ENCODE data around the gene RCOR1.

The RCOR1 gene

DNA sequence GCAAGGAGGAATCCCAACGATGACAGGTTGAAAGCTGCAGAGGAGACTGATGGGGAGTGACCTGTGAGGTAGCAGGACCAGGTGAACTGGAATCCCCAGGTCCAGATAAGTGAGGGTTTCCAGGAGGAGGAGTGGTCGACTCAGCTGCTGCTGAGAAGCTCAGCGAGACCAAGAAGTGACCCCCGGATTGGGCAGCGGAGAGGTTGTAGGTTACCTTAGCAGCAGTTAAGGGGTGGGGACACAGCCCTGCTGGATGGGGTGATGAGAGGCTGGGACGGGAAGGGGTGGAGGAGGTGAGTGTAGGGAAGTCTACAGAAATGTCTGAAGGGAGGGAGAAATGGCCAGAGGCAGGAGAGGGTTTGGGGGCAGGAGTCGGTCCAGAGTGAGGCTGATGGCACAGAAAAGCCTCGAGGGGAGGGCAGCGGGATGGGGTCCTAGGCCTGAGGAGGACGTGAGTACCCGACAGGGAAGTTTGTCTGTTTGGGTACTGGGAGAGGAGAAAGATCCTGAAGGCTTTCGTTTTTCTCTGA lies 2.6 kb upstream of the RCOR1 start:
- Histone ChIP-seq H3K27me3 (ENCODE audit: control insufficient read depth, insufficient read depth, low read length) (no peaks in the 10 kb centered on the region), H3K4me1 (ENCODE audit: control insufficient read depth, insufficient read depth, low read length) (peaks cover 10% of the 10 kb centered on the region), H3K27ac (ENCODE audit: low read depth, low read length) (no peak overlapping the region), H3K4me3 (ENCODE audit: low read length) (no peak overlapping the region), H3K9ac (ENCODE audit: low read length) (no peak overlapping the region), H3K36me3 (ENCODE audit: control insufficient read depth, insufficient read depth, low read length) (no peaks in the 10 kb centered on the region)

DNA sequence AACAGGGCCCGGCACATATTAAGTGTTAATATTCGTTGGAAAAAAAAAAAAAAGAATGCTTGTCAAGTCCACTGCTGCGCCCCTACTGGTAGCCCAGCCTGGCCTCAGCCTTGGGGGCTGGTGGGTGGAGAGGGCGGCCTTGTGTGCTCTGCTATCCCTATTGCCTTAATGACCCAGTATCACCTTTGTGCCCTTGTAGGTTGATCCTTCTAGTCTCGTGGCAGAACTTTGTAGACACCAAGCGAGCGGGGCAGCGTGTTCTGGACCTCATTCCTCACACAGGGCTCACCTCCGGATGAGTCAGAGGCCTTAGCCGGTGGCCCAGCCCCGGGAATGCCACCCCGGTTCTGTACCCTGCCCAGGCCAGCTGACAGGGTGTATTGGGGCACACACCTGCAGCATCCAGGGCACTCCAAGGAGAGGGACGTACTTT lies 1.8 kb upstream of the RCOR1 start:
- H3K9ac ChIP-seq (ENCODE audit: low read length) = no peak overlapping the region
- no peaks in the 10 kb centered on the region for H3K27me3 ChIP-seq (ENCODE audit: control insufficient read depth, insufficient read depth, low read length)
- no peaks in the 10 kb centered on the region for H3K36me3 ChIP-seq (ENCODE audit: control insufficient read depth, insufficient read depth, low read length)
- no peak overlapping the region for H3K27ac ChIP-seq (ENCODE audit: low read depth, low read length)
- H3K4me3 ChIP-seq (ENCODE audit: low read length) = no peak overlapping the region
- peaks cover 10% of the 10 kb centered on the region for H3K4me1 ChIP-seq (ENCODE audit: control insufficient read depth, insufficient read depth, low read length)

DNA sequence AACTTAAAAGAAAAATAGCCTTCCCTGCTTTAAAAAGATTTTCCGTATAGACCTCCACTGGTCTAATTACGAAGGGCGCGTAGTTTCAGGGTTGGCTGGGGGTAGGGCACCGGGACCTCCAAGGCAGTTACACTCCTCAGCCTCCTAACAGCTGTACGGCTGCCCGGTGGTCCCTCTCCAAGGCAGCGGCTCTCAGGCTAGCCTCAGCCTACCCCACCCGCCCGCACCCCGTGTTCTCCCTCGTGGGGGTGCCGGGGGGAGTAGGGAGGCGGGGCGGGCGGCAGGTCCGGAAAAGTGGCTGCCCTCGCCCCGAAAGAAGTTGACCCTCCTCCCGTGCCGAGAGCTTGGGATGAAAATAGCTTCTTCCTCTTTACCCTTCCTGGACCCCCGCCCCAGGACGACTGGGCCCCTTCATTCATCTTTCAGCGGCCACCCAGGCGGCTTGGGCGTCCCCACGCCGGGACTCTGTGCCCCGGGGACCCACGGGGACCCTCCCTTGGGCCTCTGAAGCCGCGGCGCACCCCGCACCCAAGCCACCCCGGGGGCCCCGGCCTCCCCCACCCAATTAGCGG lies 991 bp upstream of the RCOR1 start:
- peak overlapping the region; percentile 49 for H3K9ac ChIP-seq (ENCODE audit: low read length)
- peak overlapping the region; percentile 78 for H3K4me3 ChIP-seq (ENCODE audit: low read length)
- no peaks in the 10 kb centered on the region for H3K36me3 ChIP-seq (ENCODE audit: control insufficient read depth, insufficient read depth, low read length)
- H3K4me1 ChIP-seq (ENCODE audit: control insufficient read depth, insufficient read depth, low read length) = peaks cover 10% of the 10 kb centered on the region
- no peaks in the 10 kb centered on the region for H3K27me3 ChIP-seq (ENCODE audit: control insufficient read depth, insufficient read depth, low read length)
- peak overlapping the region; percentile 97 for H3K27ac ChIP-seq (ENCODE audit: low read depth, low read length)

DNA sequence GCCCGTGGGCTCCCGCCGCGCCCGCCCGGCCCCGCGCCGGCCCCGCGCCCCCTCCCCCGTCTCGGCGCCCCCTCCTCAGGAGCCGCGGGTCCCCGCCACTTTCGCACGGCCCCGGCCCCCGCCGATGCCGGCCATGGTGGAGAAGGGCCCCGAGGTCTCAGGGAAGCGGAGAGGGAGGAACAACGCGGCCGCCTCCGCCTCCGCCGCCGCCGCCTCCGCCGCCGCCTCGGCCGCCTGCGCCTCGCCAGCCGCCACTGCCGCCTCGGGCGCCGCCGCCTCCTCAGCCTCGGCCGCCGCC lies 263 bp downstream of the RCOR1 start:
- no peaks in the 10 kb centered on the region for H3K27me3 ChIP-seq (ENCODE audit: control insufficient read depth, insufficient read depth, low read length)
- peaks cover 10% of the 10 kb centered on the region for H3K4me1 ChIP-seq (ENCODE audit: control insufficient read depth, insufficient read depth, low read length)
- H3K27ac ChIP-seq (ENCODE audit: low read depth, low read length) = peak overlapping the region; percentile 89
- H3K9ac ChIP-seq (ENCODE audit: low read length) = no peak overlapping the region
- peak overlapping the region; percentile 88 for H3K4me3 ChIP-seq (ENCODE audit: low read length)
- no peaks in the 10 kb centered on the region for H3K36me3 ChIP-seq (ENCODE audit: control insufficient read depth, insufficient read depth, low read length)

DNA sequence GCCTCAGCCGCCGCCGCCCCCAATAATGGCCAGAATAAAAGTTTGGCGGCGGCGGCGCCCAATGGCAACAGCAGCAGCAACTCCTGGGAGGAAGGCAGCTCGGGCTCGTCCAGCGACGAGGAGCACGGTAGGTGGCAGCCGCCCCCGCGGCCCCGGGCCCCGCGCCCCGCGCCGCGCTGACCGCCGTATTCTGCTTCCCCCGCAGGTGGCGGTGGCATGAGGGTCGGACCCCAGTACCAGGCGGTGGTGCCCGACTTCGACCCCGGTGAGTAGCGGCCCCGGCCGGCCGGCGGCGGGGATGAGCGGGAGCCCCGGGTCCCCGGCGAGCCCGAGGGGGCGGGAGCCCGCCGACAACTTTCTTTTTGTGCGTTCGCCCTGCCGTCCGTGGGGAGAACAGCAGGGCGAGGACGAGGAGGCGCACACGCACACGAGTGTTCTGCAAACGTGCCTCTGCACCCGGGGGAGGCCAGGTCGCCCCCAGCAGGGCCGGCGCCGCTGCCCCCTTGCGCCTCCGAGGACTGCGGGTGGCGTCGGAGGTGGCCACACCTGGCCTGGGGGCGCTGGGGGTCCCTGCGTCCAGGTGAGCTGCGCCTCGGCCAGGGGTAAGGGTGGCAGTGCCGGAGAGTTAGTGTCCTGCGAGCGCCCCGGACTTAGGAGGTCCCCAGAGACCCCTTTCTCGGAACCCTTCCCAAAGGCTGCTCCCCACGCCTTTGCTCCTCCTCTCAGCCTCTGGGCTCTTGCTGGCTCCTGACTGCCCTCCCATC lies 794 bp downstream of the RCOR1 start:
- Histone ChIP-seq H3K27me3 (ENCODE audit: control insufficient read depth, insufficient read depth, low read length) (no peaks in the 10 kb centered on the region), H3K9ac (ENCODE audit: low read length) (peak overlapping the region; percentile 68), H3K36me3 (ENCODE audit: control insufficient read depth, insufficient read depth, low read length) (no peaks in the 10 kb centered on the region), H3K4me1 (ENCODE audit: control insufficient read depth, insufficient read depth, low read length) (peaks cover 10% of the 10 kb centered on the region), H3K4me3 (ENCODE audit: low read length) (peak overlapping the region; percentile 88), H3K27ac (ENCODE audit: low read depth, low read length) (peak overlapping the region; percentile 89)

DNA sequence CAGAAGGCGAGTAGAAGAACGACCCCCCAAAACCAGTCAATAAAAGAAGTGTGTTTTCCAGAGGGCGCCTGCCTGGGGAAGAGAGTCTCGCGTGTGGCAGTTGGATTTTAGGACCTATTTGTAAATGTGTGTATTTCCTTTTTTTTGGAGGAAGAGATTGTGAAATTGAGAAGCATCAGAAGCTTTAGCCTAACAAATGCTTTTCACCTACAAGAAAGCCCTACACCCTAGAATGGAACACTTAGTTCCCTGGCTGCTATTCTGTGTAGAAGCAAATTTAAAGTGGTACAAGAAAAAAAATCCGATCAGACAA lies 1.3 kb downstream of the RCOR1 start:
- H3K4me1 ChIP-seq (ENCODE audit: control insufficient read depth, insufficient read depth, low read length) = peaks cover 10% of the 10 kb centered on the region
- no peaks in the 10 kb centered on the region for H3K27me3 ChIP-seq (ENCODE audit: control insufficient read depth, insufficient read depth, low read length)
- H3K27ac ChIP-seq (ENCODE audit: low read depth, low read length) = peak overlapping the region; percentile 89

DNA sequence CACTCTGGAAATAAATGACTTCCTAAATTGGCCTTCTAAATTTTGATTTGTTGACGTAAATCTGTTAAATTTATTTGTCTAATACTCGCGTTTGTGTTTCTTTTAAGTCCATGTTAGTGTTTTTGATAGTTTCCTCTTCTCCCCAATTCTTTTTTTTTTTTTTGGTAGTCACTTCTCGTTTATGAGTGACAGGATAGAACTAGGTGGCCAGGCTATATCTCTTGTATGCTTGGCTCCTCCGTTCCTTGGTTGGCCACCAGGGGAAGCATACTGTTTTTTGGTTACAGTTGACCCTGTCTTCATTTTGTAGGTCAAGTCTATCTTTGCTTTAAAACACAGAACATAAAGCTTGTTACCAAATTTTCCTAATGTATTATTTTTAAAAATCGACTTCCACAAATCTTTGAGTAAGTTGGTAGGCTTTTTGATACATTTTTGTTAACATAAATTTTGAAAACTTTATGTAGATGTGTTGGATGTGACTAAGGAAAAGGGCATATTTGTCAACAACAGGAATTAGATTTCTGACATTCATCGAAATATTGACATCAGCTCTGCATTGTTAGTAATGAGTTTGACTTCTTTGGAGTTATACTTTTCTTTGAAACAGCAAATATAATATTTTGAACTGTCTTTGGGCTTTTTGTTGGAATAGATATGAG lies 2.2 kb downstream of the RCOR1 start:
- Histone ChIP-seq H3K4me3 (ENCODE audit: low read length) (peak overlapping the region; percentile 88), H3K36me3 (ENCODE audit: control insufficient read depth, insufficient read depth, low read length) (no peaks in the 10 kb centered on the region), H3K27ac (ENCODE audit: low read depth, low read length) (peak overlapping the region; percentile 89), H3K4me1 (ENCODE audit: control insufficient read depth, insufficient read depth, low read length) (peaks cover 10% of the 10 kb centered on the region), H3K27me3 (ENCODE audit: control insufficient read depth, insufficient read depth, low read length) (no peaks in the 10 kb centered on the region), H3K9ac (ENCODE audit: low read length) (no peak overlapping the region)

More for the DNA sequence above, 1.3 kb downstream of the RCOR1 start:
- peak overlapping the region; percentile 88 for H3K4me3 ChIP-seq (ENCODE audit: low read length)
- H3K36me3 ChIP-seq (ENCODE audit: control insufficient read depth, insufficient read depth, low read length) = no peaks in the 10 kb centered on the region
- H3K9ac ChIP-seq (ENCODE audit: low read length) = peak overlapping the region; percentile 68

DNA sequence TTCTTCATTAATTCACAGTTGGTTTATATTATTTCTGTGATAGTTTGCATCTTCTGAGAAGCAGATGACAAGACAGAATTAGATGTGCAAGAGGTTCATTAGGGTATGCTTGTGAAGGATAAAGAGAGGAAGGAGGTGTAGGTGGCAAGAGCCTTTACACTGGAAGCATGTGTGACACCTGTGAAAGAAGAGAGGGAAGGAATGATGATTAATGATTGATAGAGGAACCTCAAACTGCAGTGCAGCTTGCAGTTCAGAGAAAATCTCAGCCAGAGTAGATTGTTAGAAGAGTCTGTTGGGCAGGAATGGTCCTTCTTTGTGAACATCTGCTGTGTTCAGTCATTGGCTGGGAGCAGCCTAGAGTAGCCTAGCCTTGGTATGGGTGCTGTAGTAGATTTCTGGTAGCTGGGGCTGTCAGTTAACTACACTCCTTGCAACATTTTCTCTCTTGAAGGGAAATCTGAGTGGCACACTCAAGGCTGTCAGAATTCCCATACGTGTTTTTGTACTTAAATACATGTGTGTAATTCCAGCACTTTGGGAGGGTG lies 9.0 kb downstream of the RCOR1 start:
- no peaks in the 10 kb centered on the region for H3K27me3 ChIP-seq (ENCODE audit: control insufficient read depth, insufficient read depth, low read length)
- H3K4me1 ChIP-seq (ENCODE audit: control insufficient read depth, insufficient read depth, low read length) = no peaks in the 10 kb centered on the region
- no peak overlapping the region for H3K27ac ChIP-seq (ENCODE audit: low read depth, low read length)
- H3K9ac ChIP-seq (ENCODE audit: low read length) = no peak overlapping the region
- no peaks in the 10 kb centered on the region for H3K36me3 ChIP-seq (ENCODE audit: control insufficient read depth, insufficient read depth, low read length)
- no peak overlapping the region for H3K4me3 ChIP-seq (ENCODE audit: low read length)

DNA sequence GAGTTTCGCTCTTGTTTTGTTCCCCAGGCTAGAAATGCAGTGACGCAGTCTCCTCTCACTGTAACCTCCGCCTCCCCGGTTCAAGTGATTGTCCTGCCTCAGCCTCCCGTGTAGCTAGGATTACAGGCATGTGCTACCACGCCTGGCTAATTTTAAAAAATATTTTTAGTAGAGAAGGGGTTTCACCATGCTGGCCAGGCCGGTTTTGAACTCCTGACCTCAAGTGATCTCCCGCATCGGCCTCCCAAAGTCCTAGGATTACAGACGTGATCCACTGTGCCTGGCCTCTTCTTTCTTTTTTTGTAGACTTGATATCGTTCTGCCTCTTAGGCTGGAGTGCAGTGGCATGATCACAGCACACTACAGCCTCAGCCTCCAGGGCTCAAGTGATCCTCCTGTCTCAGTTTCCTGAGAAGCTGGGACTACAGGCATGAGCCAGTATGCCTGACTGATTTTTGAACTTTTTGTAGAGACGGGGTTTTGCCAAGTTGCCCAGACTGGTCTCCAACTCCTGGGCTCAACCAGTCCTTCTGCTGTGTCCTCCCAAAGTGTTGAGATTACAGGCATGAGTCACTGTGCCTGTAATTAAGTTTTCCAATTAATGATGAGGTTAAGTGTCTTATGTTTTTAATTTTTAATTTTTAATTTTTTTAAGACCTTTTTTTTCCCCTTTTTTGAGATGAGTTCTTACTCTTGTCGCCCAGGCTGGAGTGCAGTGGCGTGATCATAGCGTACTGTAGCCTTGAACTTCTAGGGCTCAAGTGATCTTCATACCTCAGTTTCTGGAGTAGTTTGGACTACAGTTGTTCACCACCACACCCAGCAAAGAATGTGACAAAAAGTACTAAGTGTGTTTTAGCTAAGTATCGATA lies 10.2 kb downstream of the RCOR1 start:
- Histone ChIP-seq H3K4me3 (ENCODE audit: low read length) (no peak overlapping the region), H3K27me3 (ENCODE audit: control insufficient read depth, insufficient read depth, low read length) (no peaks in the 10 kb centered on the region), H3K27ac (ENCODE audit: low read depth, low read length) (no peak overlapping the region), H3K4me1 (ENCODE audit: control insufficient read depth, insufficient read depth, low read length) (no peaks in the 10 kb centered on the region), H3K36me3 (ENCODE audit: control insufficient read depth, insufficient read depth, low read length) (no peaks in the 10 kb centered on the region), H3K9ac (ENCODE audit: low read length) (no peak overlapping the region)

DNA sequence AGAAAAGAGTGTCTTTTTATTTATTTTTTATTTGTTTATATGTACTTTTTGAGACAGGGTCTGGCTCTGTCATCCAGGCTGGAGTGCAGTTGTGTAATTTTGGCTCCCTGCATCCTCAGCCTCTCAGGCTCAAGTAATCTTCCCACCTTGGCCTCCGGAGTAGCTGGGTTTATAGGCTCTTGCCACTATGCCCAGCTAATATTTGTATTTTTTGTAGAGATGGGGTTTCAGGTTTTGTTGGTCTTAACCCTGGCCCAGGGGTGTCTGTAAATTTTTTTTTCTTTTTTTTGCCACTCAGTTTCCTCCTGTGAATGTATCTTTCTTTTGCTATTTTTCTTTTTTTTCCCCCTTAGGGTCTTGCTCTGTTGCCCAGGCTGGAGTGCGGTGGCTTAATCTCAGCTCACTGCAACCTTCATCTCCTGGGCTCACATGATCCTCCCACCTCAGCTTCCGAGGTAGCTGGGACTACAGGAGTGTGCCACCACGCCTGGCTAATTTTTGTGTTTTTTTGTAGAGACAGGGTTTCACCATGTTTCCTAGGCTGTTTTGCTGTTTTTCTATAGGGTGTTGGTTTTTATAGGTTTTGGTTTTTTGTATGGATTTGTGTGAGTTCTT lies 11.0 kb downstream of the RCOR1 start:
- Histone ChIP-seq H3K4me3 (ENCODE audit: low read length) (no peak overlapping the region), H3K9ac (ENCODE audit: low read length) (no peak overlapping the region), H3K27ac (ENCODE audit: low read depth, low read length) (no peak overlapping the region), H3K27me3 (ENCODE audit: control insufficient read depth, insufficient read depth, low read length) (no peaks in the 10 kb centered on the region), H3K36me3 (ENCODE audit: control insufficient read depth, insufficient read depth, low read length) (no peaks in the 10 kb centered on the region), H3K4me1 (ENCODE audit: control insufficient read depth, insufficient read depth, low read length) (no peaks in the 10 kb centered on the region)

DNA sequence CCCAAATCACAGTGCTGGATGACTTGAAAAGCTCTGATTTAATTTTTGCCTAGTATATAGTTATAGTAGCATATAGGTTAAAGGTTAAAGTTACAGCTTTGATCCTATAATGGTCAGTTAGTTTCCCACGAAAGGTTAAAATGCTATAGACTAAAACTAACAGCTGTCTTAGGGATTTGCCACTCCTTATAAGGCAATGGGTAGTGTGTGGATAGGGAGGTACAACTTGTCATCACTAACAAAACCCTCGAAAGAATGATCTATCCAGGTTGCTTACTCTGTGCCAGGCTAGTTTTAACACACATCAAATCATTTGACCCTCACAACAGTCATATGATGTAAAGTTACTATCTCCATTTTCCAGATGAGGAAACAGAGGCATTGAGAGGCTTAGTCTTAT lies 11.7 kb downstream of the RCOR1 start:
- H3K4me3 ChIP-seq (ENCODE audit: low read length) = no peak overlapping the region
- H3K9ac ChIP-seq (ENCODE audit: low read length) = no peak overlapping the region
- H3K27me3 ChIP-seq (ENCODE audit: control insufficient read depth, insufficient read depth, low read length) = no peaks in the 10 kb centered on the region
- H3K27ac ChIP-seq (ENCODE audit: low read depth, low read length) = no peak overlapping the region
- H3K4me1 ChIP-seq (ENCODE audit: control insufficient read depth, insufficient read depth, low read length) = no peaks in the 10 kb centered on the region
- no peaks in the 10 kb centered on the region for H3K36me3 ChIP-seq (ENCODE audit: control insufficient read depth, insufficient read depth, low read length)

Measured in rectal smooth muscle tissue (tissue), 1 donor.